Spleen (tissue), 7 donors: Measurements from ENCODE around the gene PKP4.

Experiments
- POLR2A ChIP-seq, 3 donors: fragments of 450-650 bp; IDR thresholded peaks; one replicate each; pipeline ENCODE4 v1.5.1; 2017; ENCODE audit warnings: antibody characterized with exemption in 3 of 3, mild to moderate bottlenecking in 1 of 3
- POLR2AphosphoS5 ChIP-seq, 3 donors: sonication (generic); formaldehyde crosslinking; IDR thresholded peaks; one replicate each; pipeline ENCODE4 v1.5.1; 2017; ENCODE audit warnings: antibody characterized with exemption in 3 of 3
- TF ChIP-seq, protein P1 (sequence below), 11 experiments: fragments of 200-600 bp in 7 of 11; fragments of 450-650 bp in 4 of 11; sonication (generic) in 4 of 11; IDR thresholded peaks in 8 of 11; conservative IDR thresholded peaks in 3 of 11; 1 replicate in 7 of 11; 2 replicates in 4 of 11; pipeline versions ENCODE4 v1.4.0 to v1.8.0; 2016 to 2021; ENCODE audit warnings: antibody characterized with exemption in 11 of 11, inconsistent platforms in 4 of 11, mild to moderate bottlenecking in 1 of 11
- donor health status: DM: no; HTN: no; CAD: no; lungs with moderate emphysema.
- donor health status: DM: no; HTN: no; CAD: no.
- donor health status: DM: no; HTN: no; CAD: no.

DNA sequence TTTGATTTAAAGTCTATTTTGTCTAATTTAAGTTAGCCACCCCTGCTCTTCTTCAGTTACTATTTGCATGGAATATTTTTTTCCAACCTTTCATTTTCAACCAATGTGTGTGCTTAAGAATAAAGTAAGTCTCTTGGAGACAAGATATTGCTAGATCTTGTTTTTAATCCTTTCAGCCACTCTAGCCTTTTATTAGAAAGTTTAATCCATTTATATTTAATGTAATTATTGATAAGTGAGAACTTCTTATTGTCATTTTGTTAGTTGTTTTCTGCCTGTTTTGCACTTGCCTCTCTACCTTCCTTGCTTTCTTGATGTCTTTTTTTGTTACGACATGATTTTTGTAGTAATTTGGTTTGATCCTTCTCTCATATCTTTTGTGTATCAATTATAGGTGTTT, 46.6 kb upstream of the PKP4 start:
- TF ChIP-seq POLR2A (IDR thresholded peaks at IDR 0.05) (no peak), POLR2AphosphoS5 (IDR thresholded peaks at IDR 0.05) (no peak)
- TF ChIP-seq, protein P1, sequence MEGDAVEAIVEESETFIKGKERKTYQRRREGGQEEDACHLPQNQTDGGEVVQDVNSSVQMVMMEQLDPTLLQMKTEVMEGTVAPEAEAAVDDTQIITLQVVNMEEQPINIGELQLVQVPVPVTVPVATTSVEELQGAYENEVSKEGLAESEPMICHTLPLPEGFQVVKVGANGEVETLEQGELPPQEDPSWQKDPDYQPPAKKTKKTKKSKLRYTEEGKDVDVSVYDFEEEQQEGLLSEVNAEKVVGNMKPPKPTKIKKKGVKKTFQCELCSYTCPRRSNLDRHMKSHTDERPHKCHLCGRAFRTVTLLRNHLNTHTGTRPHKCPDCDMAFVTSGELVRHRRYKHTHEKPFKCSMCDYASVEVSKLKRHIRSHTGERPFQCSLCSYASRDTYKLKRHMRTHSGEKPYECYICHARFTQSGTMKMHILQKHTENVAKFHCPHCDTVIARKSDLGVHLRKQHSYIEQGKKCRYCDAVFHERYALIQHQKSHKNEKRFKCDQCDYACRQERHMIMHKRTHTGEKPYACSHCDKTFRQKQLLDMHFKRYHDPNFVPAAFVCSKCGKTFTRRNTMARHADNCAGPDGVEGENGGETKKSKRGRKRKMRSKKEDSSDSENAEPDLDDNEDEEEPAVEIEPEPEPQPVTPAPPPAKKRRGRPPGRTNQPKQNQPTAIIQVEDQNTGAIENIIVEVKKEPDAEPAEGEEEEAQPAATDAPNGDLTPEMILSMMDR (IDR thresholded peaks at IDR 0.05 in 8 of 11, conservative IDR thresholded peaks at IDR 0.05 in 3 of 11) = no peak
